Measurements from ENCODE around the gene THEMIS.

DNA sequence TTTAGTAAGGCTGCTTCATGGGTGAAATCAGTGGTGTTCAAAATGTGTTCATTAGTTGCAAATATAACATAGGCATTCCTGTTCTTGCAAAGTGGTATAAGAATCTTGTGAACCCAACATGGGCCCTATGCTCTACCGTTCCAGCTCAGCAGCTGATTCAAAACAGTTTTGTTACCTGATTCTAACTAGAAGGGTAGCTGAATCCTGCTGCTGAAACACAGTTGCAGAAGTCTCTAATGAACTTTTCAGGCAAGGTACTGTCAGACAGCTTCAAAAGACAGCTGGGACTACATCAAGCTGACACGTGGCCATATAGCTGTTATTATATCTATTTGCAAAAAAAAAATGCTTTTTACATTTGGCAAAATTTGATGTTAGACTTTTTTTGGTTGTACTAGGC, 22.7 kb downstream of the THEMIS start:
- TF ChIP-seq EZH2 (IDR thresholded peaks at IDR 0.05; ENCODE audit: insufficient read depth, poor library complexity, severe bottlenecking) (no peak), EZH2phosphoT487 (IDR thresholded peaks at IDR 0.05; ENCODE audit: insufficient read depth, low read depth) (no peak)

Measured in GM23248 (cell line).